HG03025 (cell line): ENCODE measurements around the gene CRYGD.
"Not testable (repeated sequence)": the region's sequence is repeated elsewhere in the genome, so short reads cannot be mapped to it uniquely, and the experiment has no call there.

Experiments
- ATAC-seq: cut with Tn5 transposase; IDR thresholded peaks from one replicate; pipeline ENCODE4 v1.9.1; 2021; ENCODE audit warnings: mild to moderate bottlenecking, moderate library complexity; ENCODE audit not compliant: unreplicated experiment, low FRiP score

CRYGD gene

GRCh38 chr2:208130712-208131110 lies 6.4 kb upstream of the CRYGD start:
- no peak for ATAC-seq

- ATAC-seq: no peak
Measured at GRCh38 chr2:208129744-208130711, 5.7 kb upstream of the CRYGD start, which contains the start of gene CRYGC. Gene CRYGC, minus strand, starts transcription at chr2:208129828. Its CDS starts 36 bp downstream, at chr2:208129792.

GRCh38 chr2:208128136-208128535 lies 3.8 kb upstream of the CRYGD start:
- ATAC-seq: no peak

GRCh38 chr2:208127090-208127489 lies 2.8 kb upstream of the CRYGD start:
- no peak for ATAC-seq

- ATAC-seq: no peak
Measured at GRCh38 chr2:208125251-208125650, 927 bp upstream of the CRYGD start.

GRCh38 chr2:208122248-208122647 lies 2.1 kb downstream of the CRYGD start:
- no peak for ATAC-seq

- no peak for ATAC-seq
Measured at GRCh38 chr2:208118918-208119317, 5.4 kb downstream of the CRYGD start.

GRCh38 chr2:208117390-208117789 lies 6.9 kb downstream of the CRYGD start:
- ATAC-seq: not testable (repeated sequence)

GRCh38 chr2:208112969-208113368 lies 11.4 kb downstream of the CRYGD start:
- no peak for ATAC-seq

GRCh38 chr2:208112273-208112745 lies 12.0 kb downstream of the CRYGD start:
- not testable (repeated sequence) for ATAC-seq

- ATAC-seq: no peak
Measured at GRCh38 chr2:208103616-208104015, 20.7 kb downstream of the CRYGD start.

- ATAC-seq: no peak
Measured at GRCh38 chr2:208101716-208102631, 22.4 kb downstream of the CRYGD start.

- no peak for ATAC-seq
Measured at GRCh38 chr2:208099682-208100470, 24.4 kb downstream of the CRYGD start.

- not testable (repeated sequence) for ATAC-seq
Measured at GRCh38 chr2:208098701-208099100, 25.6 kb downstream of the CRYGD start.

GRCh38 chr2:208098267-208098666 lies 26.1 kb downstream of the CRYGD start:
- no peak for ATAC-seq

- no peak for ATAC-seq
Measured at GRCh38 chr2:208097801-208098200, 26.5 kb downstream of the CRYGD start.

GRCh38 chr2:208097313-208097712 lies 27.0 kb downstream of the CRYGD start:
- no peak for ATAC-seq

- no peak for ATAC-seq
Measured at GRCh38 chr2:208096080-208096479, 28.2 kb downstream of the CRYGD start.

- no peak for ATAC-seq
Measured at GRCh38 chr2:208093128-208093527, 31.2 kb downstream of the CRYGD start.
